Pulmonary artery endothelial cell (primary cell): Measurements from ENCODE around the gene NDST1. TPM values are rescaled to one million over a fixed set of nuclear protein-coding genes. Genes with fewer than 3 reads are reported as not detected.

ENCODE experiments used
- DNase-seq: peaks from one replicate; pipeline ENCODE4 v3.0.0-alpha.2; 2011; ENCODE audit warnings: low read depth, low spot score
- total RNA-seq: library from RNA; depleted of rRNA; stranded (reverse); fragments of >200 nt; gene quantifications from 2 replicates; pipeline ENCODE4 v1.2.3, GENCODE V29; 2014

The NDST1 gene
- total RNA-seq, 1 donor from 2014 or later: 51.9 TPM

DNA sequence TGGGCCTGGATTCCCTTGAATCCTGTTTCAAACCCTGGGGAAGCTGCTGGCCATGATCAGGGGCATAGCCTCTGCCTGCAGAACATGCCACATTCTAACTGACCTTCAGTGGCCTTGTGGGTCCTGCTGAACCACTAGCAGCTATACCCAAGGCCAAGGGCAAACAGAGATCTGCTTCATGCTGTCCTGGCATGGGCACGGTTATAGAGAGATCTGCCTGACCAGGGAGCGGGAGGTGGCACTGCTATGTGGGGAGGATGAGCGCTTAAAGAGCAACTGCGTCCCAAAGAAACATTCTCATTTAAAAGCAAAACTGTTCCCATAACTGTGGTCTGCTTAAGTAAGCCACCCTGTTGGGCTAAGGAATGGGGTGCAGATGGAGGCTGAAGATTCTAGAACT, 96.1 kb downstream of the NDST1 start:
- no peak for DNase-seq

DNA sequence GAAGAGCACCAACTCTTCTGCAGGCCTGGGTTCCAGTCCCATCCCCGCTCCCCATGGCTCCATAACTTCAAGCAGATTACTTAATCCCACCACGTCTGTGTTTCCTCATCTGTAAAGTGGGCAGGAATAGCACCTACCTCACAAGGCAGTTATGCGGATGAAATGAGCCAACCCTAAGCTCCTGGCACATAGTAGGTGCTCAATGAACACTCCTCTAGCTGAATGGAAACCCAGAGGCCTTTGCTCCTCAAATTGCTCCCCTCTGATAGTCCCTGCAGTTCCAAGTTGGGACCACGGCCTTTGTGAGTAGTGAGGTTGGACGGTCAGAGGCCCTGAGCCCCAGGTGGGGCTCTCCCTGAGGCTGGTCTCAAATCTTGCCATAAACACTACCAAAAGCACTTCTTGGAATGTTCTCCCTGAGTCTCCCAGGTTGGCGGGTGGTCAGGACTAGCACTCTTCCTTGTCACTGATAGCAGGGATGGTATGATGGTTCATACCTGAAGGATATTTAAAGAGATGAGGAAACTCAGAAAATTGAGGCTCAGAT, 97.0 kb downstream of the NDST1 start:
- no peak for DNase-seq

DNA sequence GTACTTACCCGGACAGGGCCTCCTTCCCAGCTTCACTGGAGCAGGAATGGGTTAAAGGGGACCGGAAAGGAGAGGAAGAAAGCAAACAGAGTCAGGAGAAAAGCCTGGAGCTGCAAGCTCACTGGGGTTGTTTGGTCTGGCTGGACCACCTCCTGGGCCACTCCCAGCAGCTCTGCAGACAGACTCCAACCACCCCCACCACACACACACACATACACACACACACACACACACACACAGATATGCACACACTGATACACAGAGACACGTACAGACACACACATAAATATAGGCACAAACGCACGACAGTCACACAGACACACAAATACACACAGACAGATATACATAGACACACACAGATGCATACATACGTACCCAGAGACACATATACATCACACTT, 97.6 kb downstream of the NDST1 start:
- no peak for DNase-seq

GRCh38 chr5:150606476-150606875, 98.5 kb downstream of the NDST1 start:
- no peak for DNase-seq

DNA sequence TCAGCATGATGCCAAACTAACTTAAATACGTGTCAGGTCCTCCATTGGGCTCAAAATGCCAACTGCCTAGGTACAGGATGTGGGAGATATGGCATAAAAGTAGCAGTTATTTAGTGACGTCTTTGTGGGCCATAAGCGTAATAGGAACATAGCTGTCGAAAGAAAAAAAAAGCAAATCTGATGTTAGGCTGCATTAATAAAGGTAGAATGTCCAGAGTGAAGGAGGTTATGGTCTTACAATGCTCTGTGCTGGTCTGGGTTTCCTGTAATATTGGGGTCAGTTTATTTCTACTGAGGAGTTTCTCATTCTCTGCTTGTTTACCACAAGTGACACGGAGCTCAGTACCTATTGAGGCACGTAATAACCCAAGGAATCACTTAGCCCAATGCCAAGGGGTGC, 99.2 kb downstream of the NDST1 start:
- DNase-seq: no peak

Other genes starting within 250 kb of the NDST1 start
- gene CAMK2A, start 218.4 kb upstream of the NDST1 start, total RNA-seq: not detected in 2 replicates
- gene ARSI, start 205.2 kb upstream of the NDST1 start, total RNA-seq: 0.04 TPM in 1 of 2 replicates, not detected in the other
- gene TCOF1, start 150.4 kb upstream of the NDST1 start, total RNA-seq: 20.0 and 41.1 TPM in 2 replicates
- 0.07 and 1.6 TPM in 2 replicates for gene CD74, start 95.2 kb upstream of the NDST1 start, total RNA-seq
- 2,175 and 2,829 TPM in 2 replicates for gene RPS14, start 58.4 kb upstream of the NDST1 start, total RNA-seq
- 11.7 and 18.5 TPM in 2 replicates for gene SYNPO, start 132.5 kb downstream of the NDST1 start, total RNA-seq
- 0.25 and 0.59 TPM in 2 replicates for gene MYOZ3, start 153.1 kb downstream of the NDST1 start, total RNA-seq
- 18.9 and 26.3 TPM in 2 replicates for gene RBM22, start 192.9 kb downstream of the NDST1 start, total RNA-seq